ENCODE results near the gene RPLP1.

RPLP1 gene

DNA sequence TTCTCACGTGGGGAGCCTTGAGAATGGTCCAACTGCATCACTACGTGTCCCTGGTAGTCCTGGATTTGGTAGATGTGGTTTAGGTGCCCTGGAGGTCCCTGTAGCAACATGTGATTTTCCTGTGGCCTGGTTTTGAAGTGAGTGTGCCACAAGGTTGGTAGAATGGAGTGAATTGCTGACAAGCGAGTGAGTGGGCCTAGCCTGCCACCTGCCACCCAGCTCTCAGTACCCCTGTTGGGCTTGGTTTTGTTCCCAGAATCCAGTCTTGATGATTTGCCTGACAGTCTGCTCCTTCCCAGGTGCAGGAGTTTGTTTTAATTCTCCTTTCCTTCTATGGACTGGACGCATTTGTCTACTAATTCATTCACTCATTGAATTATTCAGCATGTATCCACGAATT is 19.4 kb downstream of the RPLP1 start:
- DNase-seq, result no peak

DNA sequence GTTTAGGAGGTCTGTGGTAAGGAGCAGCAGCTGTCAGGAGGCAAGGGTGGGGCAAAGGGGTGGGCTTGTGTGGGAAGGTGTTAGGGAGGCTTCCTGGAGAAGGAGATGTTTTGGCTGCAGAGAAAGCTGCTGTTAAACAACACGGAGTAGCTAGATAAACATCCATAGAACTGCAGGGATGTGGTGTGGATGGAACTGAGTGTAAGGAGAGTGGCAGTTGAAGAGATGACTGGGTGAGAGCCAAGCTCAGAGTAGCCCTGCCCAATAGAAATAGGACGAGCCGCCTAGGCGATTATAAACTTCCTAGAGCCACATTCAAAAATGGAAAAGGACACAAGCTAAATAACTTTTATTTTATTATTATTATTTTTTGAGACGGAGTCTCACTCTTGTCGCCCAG is 19.9 kb downstream of the RPLP1 start:
- DNase-seq, result peak; percentile 6

DNA sequence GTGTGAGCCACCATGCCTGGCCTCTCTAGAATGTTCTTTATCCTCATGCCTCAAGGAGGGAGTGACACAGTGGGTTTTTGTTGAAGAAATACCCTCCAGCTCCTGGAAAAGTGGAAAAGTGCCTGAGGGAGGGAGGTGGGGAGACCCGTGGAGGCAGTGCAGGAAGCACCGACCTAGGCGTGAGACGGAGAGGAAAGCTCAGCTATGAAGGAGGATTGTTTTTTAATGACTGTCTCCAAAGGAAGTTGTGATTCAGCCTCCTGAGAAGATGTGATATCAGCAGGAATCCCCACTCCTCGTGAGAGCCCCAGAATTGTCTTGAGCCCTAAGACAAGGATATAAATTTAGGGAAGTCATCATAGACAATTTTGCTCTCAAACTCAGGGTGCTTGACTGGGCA is 21.7 kb downstream of the RPLP1 start:
- peak; percentile 38 for DNase-seq

DNA sequence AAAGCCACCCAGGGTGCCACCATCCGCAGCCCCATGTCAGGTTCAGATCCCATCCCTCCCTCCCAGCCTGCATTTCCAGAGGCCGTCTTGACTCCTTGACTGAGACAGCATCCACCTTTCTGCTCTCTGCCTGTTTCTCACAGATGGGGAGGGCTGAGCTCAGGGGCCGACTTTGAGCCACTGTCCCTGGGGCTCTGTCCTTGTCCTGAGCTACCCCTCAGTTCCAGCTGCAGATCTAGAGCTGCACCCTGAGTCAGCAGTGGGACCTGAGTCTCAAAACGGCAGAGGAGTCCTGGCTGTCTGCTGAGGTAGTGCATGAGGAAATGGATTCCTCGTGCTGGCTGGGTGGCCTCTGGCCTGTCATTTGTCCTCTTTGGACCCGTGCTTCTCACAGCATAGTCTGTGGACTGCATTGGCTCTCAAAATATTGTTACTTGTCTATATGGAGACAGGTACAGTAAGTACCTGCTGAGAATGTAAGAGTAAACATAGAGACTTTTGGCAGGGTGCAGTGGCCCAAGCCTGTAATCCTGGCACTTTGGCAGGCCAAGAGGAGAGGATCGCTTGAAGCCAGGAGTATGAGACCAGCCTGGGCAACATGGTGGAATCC is 22.3 kb downstream of the RPLP1 start:
- peak; percentile 46 for DNase-seq

DNA sequence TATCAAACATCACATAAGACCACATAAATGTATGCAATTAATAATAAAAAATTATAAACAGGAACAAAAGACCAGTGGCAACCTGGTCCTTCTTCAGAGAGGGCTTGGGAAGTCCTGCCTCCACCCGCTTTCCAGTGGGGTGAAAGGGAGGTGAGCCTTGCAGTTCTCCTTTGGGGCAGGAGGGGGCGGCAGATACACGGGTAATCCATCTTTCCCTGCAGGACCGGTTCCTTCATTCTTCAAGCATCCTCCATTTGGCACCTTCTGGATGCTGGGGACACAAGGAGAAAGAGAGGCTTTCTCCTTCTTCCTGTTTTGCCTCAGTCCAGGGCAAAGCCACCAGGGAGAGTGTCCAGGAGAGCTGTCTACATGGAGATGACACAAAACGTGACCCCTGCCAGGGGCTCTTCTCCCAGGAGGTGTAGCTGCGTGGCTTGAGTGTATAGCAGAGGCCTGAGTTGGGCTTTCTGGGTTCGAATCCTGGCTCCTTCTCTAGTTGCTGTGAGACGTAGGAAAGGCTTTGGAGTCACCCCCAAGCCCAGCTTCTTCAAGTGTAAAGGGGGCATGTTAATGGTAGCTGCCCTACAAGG is 23.2 kb downstream of the RPLP1 start:
- DNase-seq, result peak; percentile 91

DNA sequence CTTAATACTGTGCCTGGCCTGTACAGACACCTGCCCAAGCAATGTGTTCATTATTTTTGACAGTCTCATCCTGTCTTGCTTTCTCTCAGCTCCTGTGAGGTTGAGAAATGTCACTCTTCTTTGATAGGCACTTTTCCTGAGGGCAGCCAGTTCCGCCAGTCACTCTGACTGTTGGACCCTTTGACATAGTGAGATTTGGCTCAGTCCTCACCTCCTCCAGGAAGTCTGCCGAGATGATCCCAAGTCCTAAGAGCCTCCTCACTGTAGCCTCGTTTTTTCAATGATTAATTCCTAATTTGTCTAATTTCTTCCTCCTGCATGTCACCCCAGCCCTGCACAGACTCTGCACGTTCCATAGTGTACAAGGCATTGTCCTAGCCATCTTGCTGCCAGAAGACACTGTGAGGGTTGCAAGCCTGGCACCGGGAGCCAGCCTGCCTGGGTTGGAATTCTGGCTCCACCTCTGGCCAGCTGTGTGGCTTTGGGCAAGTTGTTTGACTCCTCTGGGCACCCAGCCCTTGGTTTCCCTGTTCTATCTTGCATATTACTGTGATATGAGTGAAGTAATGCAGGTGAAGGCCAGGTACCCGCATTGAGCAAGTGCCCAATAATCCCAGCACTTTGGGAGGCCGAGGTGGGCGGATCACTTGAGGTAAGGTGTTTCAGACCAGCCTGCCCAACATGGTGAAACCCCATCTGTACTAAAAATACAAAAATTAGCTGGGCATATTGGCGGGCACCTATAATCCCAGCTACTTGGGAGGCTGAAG is 24.3 kb downstream of the RPLP1 start:
- peak; percentile 47 for DNase-seq

DNA sequence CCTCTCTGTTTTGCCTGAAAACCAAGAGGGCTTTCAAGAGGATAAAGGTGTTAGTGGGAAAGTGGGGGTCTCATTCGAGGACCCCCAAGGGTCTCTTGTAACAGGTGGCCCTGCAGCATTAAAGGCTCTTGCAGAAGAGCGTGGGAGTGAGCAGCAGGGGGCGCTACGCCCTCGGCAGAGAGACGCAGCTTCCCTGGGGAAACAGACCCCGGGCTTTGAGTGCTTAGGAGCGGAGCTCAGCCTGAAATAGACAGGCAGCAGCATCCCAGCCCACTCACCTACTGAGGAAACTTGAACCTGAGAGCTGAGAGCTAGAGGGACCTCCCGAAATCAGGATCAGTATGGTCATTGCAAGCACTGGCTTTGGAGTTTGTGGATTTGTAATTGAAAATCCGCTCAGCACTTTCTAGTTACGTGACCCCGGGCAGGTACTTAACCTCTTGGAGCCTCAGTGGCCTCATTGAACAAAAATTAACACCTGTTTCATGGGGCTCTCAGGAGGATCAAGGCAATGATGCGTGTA is 25.7 kb downstream of the RPLP1 start:
- DNase-seq, result peak; percentile 82

DNA sequence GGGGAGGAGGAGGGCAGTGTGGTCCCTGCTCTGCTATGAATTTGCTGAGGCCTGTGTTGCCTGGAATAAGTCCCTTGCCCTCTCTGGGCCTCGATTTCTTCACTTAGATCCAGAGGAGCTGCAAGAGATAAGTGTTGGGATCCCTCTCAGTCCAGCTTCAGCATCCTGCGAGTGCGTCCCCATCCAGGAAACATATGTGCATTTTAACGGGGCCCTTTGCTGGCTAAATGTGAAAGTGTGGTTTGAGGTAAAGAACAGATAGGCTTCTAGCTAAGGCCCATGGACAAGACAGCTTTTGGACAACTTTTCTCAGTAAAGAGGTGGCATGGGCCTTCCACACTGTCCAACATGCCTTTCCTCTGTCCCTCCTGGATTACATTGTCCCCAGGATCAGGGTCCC is 26.5 kb downstream of the RPLP1 start:
- peak; percentile 42 for DNase-seq

DNA sequence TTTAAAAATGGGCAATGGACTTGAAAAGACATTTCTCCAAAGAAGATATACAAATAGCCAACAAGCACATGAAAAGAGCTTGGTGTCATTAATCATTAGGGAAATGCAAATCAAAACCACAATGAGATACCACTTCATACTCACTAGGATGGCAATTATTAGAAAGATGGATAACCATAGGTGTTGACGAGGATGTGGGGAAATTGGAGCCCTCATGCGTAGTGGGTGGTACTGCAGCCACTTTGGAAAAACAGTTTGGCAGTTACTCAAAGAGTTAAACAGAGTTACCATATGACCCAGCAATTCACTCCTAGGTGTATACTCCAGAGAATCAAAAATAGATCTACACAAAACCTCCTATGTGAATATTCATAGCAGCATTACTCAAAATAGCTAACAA is 27.4 kb downstream of the RPLP1 start:
- DNase-seq, result no peak

DNA sequence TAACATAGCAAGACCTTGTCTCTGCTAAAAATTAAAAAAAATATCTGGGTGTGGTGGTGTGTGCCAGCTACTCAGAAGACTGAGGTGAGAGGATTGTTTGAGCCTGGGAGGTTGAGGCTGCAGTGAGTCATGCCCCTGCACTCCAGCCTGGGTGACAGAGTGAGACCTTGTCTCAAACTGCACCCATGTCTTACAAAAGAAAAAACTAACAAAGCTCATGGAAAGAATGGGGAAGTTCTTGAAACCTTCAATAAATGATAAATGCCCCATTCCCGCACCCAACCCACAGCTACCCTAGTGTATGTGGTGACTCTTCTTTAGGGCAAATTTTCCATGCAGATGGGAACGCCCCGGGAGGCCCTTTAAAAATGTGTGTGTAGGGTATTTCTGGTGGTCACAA is 28.3 kb downstream of the RPLP1 start:
- DNase-seq, result peak; percentile 48

DNA sequence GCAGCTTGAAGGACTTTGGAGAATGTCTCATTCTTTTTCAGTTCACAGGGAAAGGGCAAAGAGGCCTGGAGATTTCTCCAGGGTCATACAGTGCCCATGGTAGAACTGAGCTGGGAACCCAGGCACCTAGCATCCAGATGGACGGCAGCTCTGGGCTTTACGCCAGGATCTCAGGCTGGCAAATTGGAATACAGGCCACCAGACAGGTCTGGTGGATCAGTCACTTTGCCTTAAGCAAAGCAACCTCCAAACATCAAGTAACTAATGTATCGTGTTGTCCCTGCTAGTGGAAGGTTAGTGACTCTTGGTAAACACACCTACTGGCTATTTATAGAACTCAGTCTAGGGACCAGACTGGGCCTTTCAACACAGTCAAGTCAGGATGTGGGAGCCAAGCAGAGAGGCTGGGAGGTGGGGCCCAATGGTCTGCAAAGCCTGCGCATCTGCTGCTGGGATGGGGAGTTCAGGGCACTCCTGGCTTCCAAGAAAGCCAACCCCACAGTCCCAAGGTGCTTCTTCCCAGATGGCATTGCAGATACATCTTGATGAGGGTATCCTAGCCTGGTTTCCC is 30.2 kb downstream of the RPLP1 start:
- peak; percentile 16 for DNase-seq

DNA sequence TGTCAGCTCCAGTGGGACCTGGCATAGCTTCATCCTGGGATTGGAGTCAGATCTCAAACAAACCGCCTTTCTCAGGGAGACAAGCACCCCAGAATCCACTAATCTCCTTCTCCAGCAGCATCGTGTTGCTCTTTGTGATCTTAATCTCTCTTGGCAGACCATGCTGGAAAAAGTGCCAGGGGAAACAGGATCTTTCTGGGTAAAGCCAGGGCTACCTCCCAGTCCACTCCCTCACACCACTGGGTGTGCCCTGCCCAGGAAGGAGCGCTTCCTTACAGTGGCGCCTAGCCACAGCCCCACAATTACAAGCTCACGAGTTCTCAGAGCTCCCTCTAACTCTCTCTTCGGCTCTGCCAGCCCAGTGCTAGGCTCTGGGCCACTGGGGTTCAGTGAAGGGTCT is 32.2 kb downstream of the RPLP1 start:
- DNase-seq, result peak; percentile 12

DNA sequence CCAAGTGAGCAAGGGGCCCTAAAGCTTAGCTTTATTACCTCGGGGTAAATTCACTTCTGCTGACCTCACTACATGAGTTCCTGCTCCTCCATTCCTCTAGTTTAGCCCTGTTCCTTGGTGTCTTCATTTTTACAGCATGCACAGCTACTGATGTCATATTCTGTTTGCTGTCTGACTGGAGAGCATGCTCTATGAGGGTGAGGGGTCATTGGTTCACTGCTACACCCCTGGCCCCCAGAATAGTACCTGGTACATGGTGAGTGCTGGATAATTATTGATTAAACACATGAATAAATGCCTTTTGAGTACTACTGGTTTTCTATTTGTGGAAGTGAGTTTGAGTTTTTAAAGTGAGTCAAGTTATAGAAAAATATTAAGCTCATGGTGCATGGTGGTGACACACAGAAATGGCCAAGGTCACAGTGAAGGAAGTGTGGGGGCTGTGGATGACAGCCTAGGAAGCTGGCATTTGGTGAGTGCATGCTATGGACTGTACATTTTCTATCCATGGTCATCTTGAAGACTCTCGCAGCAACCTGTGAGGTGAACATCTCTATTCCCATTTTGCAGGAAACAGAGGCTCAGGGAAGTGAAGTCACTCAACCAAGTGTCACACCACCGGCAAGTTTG is 34.0 kb downstream of the RPLP1 start:
- DNase-seq, result peak; percentile 27

DNA sequence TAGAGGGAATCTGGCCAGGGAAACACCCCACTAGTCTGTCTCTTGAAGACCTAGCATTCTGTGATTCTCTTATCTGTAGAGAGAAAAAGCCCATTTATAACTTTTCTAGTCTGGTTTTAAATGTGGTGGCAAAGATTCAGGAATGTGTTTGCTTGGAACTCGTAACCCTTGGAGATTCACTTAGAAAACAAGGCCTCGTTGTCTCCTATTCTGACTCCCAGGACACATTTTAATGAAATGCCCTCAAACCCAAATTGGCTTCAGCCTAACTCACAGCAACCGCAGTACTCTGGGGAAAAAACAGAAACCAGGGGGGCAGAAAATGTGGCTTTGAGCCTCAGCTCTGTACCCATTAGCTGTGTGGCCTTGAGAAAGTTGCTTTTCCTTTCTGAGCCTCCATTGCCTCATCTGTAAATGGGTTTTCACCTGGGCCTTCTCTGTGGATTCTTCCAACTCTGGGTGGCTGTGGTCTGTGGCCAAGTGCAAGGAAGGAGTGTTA is 36.5 kb downstream of the RPLP1 start:
- peak; percentile 8 for DNase-seq

DNA sequence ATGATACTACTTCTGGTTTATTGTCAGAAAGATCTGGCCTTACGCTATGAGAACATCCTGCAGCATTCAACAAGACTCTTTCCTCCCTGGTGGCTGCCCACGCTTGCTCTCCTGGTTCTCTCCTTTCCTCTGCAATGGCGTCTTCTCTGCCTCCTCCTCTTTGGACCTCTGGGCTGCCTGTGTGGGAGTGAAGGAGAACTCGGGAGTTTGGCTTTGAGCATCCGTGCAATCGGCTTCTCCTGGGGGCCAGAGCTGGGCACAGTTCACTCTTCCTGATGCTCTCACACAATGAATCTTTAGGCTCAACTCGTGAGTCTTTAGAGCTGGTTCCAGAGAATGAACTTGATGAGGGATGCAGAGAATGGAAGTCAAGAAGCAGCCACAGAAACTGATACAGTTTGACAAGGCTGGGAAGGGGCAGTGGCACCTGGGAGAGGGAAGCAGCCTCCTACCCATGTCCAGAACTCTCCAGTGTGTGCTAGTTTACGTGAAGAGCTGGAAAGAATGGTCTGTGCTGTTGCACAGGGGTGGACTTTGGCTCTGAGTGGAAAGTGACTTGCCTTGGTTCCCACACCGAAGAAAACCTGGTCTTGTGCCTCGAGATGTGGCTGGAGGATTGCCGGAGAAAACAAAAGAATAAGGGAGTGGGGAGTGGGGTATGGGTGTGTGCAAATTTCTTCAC is 37.9 kb downstream of the RPLP1 start:
- no peak for DNase-seq

DNA sequence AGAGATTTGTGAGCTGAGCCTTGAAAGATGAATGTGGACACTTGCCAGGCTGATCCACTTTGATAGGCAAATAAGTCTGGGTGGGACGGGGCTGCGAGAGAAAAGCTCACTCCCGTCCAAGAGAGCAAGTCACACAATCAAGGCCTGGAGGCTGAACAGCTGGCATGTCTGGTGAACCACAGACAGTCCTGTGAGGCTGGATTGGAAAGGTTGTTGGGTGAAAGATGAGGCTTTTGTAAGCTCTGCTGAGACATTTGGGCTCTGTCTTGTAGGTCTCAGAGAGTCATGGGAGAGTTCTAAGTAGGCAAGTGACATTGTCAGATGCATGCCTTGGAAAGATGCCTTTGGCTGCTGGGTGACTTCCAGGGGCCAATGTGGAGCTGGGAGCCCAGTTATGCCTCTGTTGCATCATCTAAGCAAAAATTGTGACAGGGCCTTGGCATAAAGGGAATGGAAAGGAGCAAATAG is 38.5 kb downstream of the RPLP1 start:
- no peak for DNase-seq

DNA sequence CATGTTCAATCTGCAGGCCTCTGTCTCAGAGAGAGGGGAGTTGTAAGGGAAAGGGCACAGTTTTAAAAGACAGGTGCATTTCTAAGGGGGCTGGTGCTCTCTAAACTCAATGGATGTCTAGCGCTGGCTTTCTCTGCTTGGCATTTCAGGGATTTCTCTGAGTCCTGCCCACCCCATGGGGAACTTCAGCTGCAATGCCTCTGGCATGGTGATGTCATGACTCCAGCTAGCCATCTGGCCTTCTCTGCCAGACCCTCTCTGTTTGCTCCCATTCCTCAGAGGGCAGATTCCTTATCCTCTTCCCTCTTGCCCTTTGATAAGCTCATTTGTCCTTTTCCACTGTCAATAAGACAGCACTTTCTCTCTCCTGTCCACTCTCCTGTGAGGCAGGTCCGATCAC is 40.8 kb downstream of the RPLP1 start:
- no peak for DNase-seq

DNA sequence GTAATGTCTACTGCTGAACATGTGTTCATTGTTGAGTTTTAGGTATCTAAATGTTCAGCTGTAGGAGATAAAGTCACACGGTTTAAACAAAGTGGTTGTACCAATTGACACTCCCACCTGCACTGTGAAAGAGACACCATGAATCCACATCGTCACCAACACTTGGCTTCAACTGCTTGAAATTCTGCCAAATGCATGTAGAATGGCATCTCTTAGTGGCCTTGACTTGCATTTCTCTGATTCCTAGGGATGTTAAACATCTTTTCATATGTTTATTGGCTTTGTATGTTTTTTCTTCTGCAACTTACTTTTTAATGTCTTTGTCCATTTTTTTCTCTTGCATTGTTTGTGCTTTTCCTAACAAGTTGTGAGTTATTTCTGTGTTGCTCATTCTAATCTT is 43.4 kb downstream of the RPLP1 start:
- no peak for DNase-seq

DNA sequence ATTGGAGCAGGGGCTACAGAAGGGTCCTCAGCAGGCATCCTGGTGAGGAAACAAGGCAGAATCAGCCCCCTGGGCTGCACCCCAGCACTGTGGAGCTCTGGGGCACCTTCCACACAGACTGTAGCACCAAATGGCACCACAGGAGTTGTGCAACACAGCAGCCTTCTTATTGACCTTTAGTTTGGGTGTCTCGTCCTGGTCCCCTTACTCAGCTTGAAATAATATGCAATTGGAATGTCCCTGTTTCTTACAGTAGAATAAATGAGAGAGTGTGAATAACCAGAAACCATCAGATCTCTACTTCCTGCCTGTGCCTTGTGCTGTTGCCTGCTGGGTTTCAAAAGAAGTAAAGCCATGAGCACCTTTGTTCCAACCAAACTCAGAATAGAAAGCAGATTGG is 44.5 kb downstream of the RPLP1 start:
- no peak for DNase-seq

DNA sequence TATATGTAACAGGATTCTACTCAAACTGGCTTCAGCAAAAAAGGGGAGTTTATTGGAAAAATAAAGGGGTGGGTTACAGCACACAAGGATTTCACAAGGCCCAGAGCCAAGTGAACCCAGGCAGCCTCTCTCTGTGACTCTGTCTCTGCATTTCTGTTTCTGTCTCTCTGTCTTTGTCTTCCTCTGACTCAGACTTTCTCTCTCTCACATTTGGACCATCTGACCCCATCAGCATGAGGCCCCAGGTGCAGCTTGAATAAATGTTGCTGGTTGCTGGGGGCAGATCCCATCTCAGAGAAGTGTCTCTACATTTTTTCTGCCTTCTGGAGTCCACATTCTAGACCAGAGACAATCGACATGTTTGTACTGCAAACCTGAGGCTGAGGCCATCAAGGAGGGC is 45.0 kb downstream of the RPLP1 start:
- DNase-seq, result no peak

DNA sequence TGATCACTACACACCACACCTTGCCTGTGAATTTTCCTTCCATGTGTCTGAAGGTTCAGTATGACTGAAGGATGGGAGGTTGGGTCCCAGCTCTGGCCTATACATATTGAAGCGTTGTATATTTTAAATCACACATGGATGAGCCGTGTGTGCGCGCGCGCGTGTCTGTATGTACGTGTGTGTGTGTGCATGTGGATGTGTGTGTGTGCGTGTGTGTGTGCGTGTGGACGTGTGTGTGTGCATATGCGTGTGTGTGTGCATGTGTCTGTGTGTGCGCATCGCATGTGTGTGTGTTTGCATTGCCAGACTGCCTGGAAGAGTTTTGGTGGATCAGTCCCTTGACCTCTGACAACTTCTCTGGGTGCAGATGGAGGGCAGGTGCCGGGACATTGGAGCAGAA is 45.7 kb downstream of the RPLP1 start:
- DNase-seq, result no peak

DNA sequence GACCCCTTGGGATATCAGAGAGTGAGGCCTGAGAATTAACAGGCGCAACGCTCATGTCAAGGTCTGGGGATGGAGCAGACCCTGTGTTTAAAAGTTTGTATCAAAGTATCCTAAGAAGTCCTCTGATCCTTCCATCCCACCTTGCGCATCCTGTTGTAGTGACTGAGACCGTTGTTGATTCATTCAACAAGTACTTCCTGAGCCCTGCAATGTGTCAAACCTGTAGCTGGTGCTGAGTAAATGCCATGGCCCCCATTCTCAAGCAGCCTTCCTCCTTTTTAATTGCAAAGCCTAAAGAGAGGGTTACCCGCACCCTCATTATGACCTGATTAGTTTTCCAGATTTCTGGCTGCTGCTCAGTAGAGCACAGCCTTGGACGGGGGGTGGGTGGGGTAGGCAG is 46.4 kb downstream of the RPLP1 start:
- no peak for DNase-seq
